Fibroblast of villous mesenchyme (primary cell): ENCODE results near the gene FAM76B. TPM values are rescaled to one million over a fixed set of nuclear protein-coding genes. Genes with fewer than 3 reads are reported as not detected.

ENCODE experiments used
- DNase-seq: peaks from one replicate; pipeline ENCODE4 v3.0.0-alpha.2; 2010; ENCODE audit warnings: low read depth
- H3K4me3 ChIP-seq: 2 replicates; pipeline ENCODE4 v1.5.1; 2011; ENCODE audit warnings: low read depth, mild to moderate bottlenecking, low read length
- total RNA-seq: library from RNA; depleted of rRNA; stranded (reverse); fragments of >200 nt; gene quantifications from 2 replicates; pipeline ENCODE4 v1.2.3, GENCODE V29; 2012
- TF ChIP-seq, protein P1 (sequence below): IDR thresholded peaks from 2 replicates; pipeline ENCODE4 v1.5.1; 2012; ENCODE audit warnings: low read depth, mild to moderate bottlenecking, low read length; ENCODE audit not compliant: insufficient read depth

FAM76B gene
- total RNA-seq, 1 donor: 15.1 TPM

DNA sequence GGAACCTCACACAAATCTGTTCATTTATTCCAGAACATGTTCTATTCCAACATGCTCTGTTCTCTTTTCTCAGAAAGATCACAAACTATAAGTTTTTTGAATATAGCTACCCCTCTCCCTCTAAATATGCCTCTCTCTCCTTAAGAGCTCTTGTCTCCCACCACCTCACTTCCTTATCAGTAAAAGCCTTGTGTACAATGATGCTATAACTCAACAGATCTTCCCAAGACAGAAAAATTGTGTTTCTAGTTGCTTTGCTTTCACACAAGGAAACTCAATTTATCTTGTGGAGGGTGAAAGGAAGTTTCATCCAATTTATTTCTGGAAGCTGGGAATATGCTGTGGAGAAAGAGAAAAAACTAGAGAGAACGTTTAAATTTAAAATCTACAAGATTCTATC is 64.4 kb downstream of the FAM76B start:
- DNase-seq: no peak
- TF ChIP-seq, protein P1, sequence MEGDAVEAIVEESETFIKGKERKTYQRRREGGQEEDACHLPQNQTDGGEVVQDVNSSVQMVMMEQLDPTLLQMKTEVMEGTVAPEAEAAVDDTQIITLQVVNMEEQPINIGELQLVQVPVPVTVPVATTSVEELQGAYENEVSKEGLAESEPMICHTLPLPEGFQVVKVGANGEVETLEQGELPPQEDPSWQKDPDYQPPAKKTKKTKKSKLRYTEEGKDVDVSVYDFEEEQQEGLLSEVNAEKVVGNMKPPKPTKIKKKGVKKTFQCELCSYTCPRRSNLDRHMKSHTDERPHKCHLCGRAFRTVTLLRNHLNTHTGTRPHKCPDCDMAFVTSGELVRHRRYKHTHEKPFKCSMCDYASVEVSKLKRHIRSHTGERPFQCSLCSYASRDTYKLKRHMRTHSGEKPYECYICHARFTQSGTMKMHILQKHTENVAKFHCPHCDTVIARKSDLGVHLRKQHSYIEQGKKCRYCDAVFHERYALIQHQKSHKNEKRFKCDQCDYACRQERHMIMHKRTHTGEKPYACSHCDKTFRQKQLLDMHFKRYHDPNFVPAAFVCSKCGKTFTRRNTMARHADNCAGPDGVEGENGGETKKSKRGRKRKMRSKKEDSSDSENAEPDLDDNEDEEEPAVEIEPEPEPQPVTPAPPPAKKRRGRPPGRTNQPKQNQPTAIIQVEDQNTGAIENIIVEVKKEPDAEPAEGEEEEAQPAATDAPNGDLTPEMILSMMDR: no peak
- H3K4me3 ChIP-seq: no peak overlapping the region

GRCh38 chr11:95723361-95723942 is 66.1 kb downstream of the FAM76B start:
- DNase-seq: peak; percentile 69
- H3K4me3 ChIP-seq: no peak overlapping the region
- TF ChIP-seq, protein P1: no peak

- DNase-seq: no peak
- no peak overlapping the region for H3K4me3 ChIP-seq
- TF ChIP-seq, protein P1: no peak
These were observed 69.4 kb downstream of the FAM76B start for GRCh38 chr11:95720195-95720594.

Other genes starting within 250 kb of the FAM76B start
- gene CEP57, start 716 bp upstream of the FAM76B start, total RNA-seq: 30.9 and 48.4 TPM in 2 replicates
- gene MTMR2, start 134.3 kb upstream of the FAM76B start, total RNA-seq: 49.3 and 53.5 TPM in 2 replicates